Measurements from ENCODE around the gene MB21D2. TPM values are rescaled to one million over a fixed set of nuclear protein-coding genes. Genes with fewer than 3 reads are reported as not detected.

MB21D2 gene
- total RNA-seq, 1 experiment from 2014 or later = 2.8 TPM

DNA sequence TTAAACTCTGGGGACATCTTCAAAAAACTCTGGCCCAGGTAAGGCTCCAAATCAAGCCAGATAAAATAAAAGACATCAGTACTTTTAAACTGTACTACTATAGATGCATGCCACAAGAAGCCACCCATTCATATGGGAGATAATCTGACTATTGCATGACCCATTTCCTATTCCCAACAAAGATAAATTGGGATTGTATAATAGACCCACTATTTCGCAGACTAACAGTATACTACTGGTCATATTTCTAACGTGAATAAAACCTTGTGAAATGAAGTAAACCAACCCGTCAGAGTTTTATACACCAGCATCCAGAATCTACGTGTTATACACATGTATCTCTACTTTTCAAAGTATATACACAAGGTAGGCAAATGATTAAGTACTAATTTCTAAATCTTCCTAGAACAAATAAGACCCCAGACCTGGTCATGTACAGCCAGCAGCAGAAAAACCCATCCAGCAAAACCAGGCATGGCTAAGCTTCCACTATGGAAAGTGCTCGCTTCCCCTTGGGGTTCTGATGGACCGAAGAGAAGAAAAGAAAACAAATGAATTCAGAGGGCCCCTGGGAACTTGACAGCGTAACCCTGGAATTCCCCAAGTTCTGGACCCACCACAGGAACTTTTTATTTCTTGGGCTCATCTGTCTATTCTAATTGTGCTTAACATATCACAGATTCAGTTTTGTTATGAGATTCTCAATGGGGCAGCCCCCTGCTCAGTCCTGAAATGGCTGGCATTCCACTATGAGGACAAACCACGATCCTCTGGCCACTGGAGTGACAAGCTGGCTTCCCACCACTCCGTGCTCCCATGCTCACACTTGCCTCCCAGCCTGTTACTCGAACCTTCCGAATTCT, 69.1 kb downstream of the MB21D2 start:
- no TSS peak for BruUV-seq (replicated peaks)
- CTCF ChIA-PET = no interaction called here
- DNase-seq (ENCODE audit: low read depth, low spot score) (no peak), ATAC-seq (no peak)
- Histone ChIP-seq H4K20me1 (ENCODE audit: insufficient read depth) (no peaks in the 10 kb centered on the region; the same call in 1 of the 2 replicates), H3K9ac (ENCODE audit: low read length) (no peak overlapping the region), H2AFZ (ENCODE audit: low read depth, low read length, poor library complexity, severe bottlenecking) (no peak overlapping the region), H3K4me1 (ENCODE audit: control insufficient read depth in 1 of 2, insufficient read depth in 2 of 2, low read length in 2 of 2) (peaks cover 24 to 32% of the 10 kb centered on the region in 2 experiments), H3K79me2 (ENCODE audit: insufficient read depth, low read length) (no peaks in the 10 kb centered on the region), H3K27me3 (ENCODE audit: insufficient read depth, low read length) (no peaks in the 10 kb centered on the region), H3K9me2 (ENCODE audit: insufficient read depth) (no peaks in the 10 kb centered on the region), H3K4me2 (ENCODE audit: low read length) (no peak overlapping the region), H3K4me3 (replicated peaks in 1 of 2; ENCODE audit: low read depth in 1 of 2, low read length in 2 of 2) (no peak overlapping the region), H3K27ac (ENCODE audit: low read depth, low read length) (no peak overlapping the region), H3K9me3 (ENCODE audit: control insufficient read depth in 1 of 2, insufficient read depth in 1 of 2, low read depth in 1 of 2, low read length in 2 of 2) (no peaks in the 10 kb centered on the region), H3K36me3 (ENCODE audit: control insufficient read depth in 1 of 2, insufficient read depth in 2 of 2, low read length in 2 of 2) (no peaks in the 10 kb centered on the region)
- RAD21 ChIA-PET (ENCODE audit: low non-redundant PET in 1 of 2, low total read pairs in 2 of 2, uncharacterized antibody in 2 of 2, unreplicated experiment in 2 of 2) = no interaction called here
- no peak for TF ChIP-seq EZH2phosphoT487 (IDR thresholded peaks at IDR 0.05; ENCODE audit: borderline replicate concordance)
- TF ChIP-seq JUND (IDR thresholded peaks at IDR 0.05) = no peak
- TF ChIP-seq ZFX (IDR thresholded peaks at IDR 0.05) = no peak
- no peak for TF ChIP-seq CBX3 (IDR thresholded peaks at IDR 0.05; ENCODE audit: low read depth)
- no peak for TF ChIP-seq SRF (IDR thresholded peaks at IDR 0.05; ENCODE audit: low read depth)
- TF ChIP-seq POLR2A (IDR thresholded peaks at IDR 0.05; ENCODE audit: borderline replicate concordance, extremely low read depth, insufficient read depth, insufficient read length) = no peak
- TF ChIP-seq CEBPB (IDR thresholded peaks at IDR 0.05; ENCODE audit: low read depth) = no peak
- no peak for TF ChIP-seq SP1 (IDR thresholded peaks at IDR 0.05; ENCODE audit: low read depth)
- TF ChIP-seq, protein P1, sequence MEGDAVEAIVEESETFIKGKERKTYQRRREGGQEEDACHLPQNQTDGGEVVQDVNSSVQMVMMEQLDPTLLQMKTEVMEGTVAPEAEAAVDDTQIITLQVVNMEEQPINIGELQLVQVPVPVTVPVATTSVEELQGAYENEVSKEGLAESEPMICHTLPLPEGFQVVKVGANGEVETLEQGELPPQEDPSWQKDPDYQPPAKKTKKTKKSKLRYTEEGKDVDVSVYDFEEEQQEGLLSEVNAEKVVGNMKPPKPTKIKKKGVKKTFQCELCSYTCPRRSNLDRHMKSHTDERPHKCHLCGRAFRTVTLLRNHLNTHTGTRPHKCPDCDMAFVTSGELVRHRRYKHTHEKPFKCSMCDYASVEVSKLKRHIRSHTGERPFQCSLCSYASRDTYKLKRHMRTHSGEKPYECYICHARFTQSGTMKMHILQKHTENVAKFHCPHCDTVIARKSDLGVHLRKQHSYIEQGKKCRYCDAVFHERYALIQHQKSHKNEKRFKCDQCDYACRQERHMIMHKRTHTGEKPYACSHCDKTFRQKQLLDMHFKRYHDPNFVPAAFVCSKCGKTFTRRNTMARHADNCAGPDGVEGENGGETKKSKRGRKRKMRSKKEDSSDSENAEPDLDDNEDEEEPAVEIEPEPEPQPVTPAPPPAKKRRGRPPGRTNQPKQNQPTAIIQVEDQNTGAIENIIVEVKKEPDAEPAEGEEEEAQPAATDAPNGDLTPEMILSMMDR (IDR thresholded peaks at IDR 0.05 in 2 of 3, conservative IDR thresholded peaks at IDR 0.05 in 1 of 3; ENCODE audit: borderline replicate concordance in 1 of 3, insufficient read depth in 1 of 3, low read depth in 2 of 3, low read length in 2 of 3) = no peak
- TF ChIP-seq EZH2 (IDR thresholded peaks at IDR 0.05) = no peak
- TF ChIP-seq EGR1 (IDR thresholded peaks at IDR 0.05; ENCODE audit: low read depth) = no peak
- TF ChIP-seq, protein P2, sequence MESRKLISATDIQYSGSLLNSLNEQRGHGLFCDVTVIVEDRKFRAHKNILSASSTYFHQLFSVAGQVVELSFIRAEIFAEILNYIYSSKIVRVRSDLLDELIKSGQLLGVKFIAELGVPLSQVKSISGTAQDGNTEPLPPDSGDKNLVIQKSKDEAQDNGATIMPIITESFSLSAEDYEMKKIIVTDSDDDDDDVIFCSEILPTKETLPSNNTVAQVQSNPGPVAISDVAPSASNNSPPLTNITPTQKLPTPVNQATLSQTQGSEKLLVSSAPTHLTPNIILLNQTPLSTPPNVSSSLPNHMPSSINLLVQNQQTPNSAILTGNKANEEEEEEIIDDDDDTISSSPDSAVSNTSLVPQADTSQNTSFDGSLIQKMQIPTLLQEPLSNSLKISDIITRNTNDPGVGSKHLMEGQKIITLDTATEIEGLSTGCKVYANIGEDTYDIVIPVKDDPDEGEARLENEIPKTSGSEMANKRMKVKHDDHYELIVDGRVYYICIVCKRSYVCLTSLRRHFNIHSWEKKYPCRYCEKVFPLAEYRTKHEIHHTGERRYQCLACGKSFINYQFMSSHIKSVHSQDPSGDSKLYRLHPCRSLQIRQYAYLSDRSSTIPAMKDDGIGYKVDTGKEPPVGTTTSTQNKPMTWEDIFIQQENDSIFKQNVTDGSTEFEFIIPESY (IDR thresholded peaks at IDR 0.05; ENCODE audit: extremely low read depth, insufficient replicate concordance, low read length) = no peak
- TF ChIP-seq POLR2AphosphoS5 (IDR thresholded peaks at IDR 0.05; ENCODE audit: low read depth, low read length) = no peak
- TF ChIP-seq, protein P3, sequence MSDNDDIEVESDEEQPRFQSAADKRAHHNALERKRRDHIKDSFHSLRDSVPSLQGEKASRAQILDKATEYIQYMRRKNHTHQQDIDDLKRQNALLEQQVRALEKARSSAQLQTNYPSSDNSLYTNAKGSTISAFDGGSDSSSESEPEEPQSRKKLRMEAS (IDR thresholded peaks at IDR 0.05) = no peak
- no peak for TF ChIP-seq RAD21 (IDR thresholded peaks at IDR 0.05; ENCODE audit: low read depth)
- TF ChIP-seq SIN3A (IDR thresholded peaks at IDR 0.05; ENCODE audit: low read depth) = no peak
- no peak for TF ChIP-seq ZNF274 (IDR thresholded peaks at IDR 0.05; ENCODE audit: low read depth, low read length)
- TF ChIP-seq, protein P4, sequence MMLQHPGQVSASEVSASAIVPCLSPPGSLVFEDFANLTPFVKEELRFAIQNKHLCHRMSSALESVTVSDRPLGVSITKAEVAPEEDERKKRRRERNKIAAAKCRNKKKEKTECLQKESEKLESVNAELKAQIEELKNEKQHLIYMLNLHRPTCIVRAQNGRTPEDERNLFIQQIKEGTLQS (IDR thresholded peaks at IDR 0.05) = no peak
- TF ChIP-seq, protein P5, sequence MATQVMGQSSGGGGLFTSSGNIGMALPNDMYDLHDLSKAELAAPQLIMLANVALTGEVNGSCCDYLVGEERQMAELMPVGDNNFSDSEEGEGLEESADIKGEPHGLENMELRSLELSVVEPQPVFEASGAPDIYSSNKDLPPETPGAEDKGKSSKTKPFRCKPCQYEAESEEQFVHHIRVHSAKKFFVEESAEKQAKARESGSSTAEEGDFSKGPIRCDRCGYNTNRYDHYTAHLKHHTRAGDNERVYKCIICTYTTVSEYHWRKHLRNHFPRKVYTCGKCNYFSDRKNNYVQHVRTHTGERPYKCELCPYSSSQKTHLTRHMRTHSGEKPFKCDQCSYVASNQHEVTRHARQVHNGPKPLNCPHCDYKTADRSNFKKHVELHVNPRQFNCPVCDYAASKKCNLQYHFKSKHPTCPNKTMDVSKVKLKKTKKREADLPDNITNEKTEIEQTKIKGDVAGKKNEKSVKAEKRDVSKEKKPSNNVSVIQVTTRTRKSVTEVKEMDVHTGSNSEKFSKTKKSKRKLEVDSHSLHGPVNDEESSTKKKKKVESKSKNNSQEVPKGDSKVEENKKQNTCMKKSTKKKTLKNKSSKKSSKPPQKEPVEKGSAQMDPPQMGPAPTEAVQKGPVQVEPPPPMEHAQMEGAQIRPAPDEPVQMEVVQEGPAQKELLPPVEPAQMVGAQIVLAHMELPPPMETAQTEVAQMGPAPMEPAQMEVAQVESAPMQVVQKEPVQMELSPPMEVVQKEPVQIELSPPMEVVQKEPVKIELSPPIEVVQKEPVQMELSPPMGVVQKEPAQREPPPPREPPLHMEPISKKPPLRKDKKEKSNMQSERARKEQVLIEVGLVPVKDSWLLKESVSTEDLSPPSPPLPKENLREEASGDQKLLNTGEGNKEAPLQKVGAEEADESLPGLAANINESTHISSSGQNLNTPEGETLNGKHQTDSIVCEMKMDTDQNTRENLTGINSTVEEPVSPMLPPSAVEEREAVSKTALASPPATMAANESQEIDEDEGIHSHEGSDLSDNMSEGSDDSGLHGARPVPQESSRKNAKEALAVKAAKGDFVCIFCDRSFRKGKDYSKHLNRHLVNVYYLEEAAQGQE (IDR thresholded peaks at IDR 0.05; ENCODE audit: low read depth) = no peak
- POLR2A ChIA-PET = no interaction called here
- intact Hi-C loops (cut with micrococcal nuclease) = no loop called here

Measured in HCT116 (cell line).